CD14-positive monocyte (primary cell): Measurements from ENCODE around the gene MYO5C. TPM values are rescaled to one million over a fixed set of nuclear protein-coding genes. Genes with fewer than 3 reads are reported as not detected.

ENCODE experiments used
- DNase-seq, 3 donors: peaks; one replicate each; pipeline ENCODE4 v3.0.0-alpha.2; 2011 to 2022
- H2AFZ ChIP-seq: 2 replicates; pipeline ENCODE4 v1.6.0; 2012; ENCODE audit warnings: mild to moderate bottlenecking, low read depth, low read length, inconsistent platforms; ENCODE audit not compliant: insufficient read depth, poor library complexity, severe bottlenecking
- H3K27ac ChIP-seq, 2 donors: 1 replicate in 1 of 2; 2 replicates in 1 of 2; pipeline ENCODE4 v1.5.1; 2012 to 2013; ENCODE audit warnings: low read length in 2 of 2, control low read depth in 1 of 2, inconsistent platforms in 1 of 2, low read depth in 1 of 2, mild to moderate bottlenecking in 1 of 2
- H3K27me3 ChIP-seq, 2 donors: one replicate each; pipeline versions ENCODE4 v1.6.0 to v1.6.1; 2011 to 2013; ENCODE audit warnings: low read length in 2 of 2; ENCODE audit not compliant: control insufficient read depth in 2 of 2, insufficient read depth in 2 of 2
- H3K36me3 ChIP-seq, 2 donors: replicated peaks in 1 of 2; 1 replicate in 1 of 2; 2 replicates in 1 of 2; pipeline versions ENCODE4 v1.5.1 to v1.6.1; 2012 to 2013; ENCODE audit warnings: low read length in 2 of 2, control low read depth in 1 of 2, inconsistent platforms in 1 of 2, mild to moderate bottlenecking in 1 of 2; ENCODE audit not compliant: insufficient read depth in 2 of 2, control insufficient read depth in 1 of 2
- H3K4me1 ChIP-seq, 2 donors: 1 replicate in 1 of 2; 2 replicates in 1 of 2; pipeline versions ENCODE4 v1.5.1 to v1.6.1; 2012 to 2013; ENCODE audit warnings: low read length in 2 of 2, control low read depth in 1 of 2, inconsistent platforms in 1 of 2, mild to moderate bottlenecking in 1 of 2, moderate library complexity in 1 of 2; ENCODE audit not compliant: insufficient read depth in 2 of 2, control insufficient read depth in 1 of 2
- H3K4me2 ChIP-seq: replicated peaks from 2 replicates; pipeline ENCODE3; 2012; ENCODE audit warnings: low read length, moderate library complexity, mild to moderate bottlenecking; ENCODE audit not compliant: poor library complexity, severe bottlenecking; ENCODE audit errors: extremely low read depth
- H3K4me3 ChIP-seq, 3 experiments: fragments of 200-600 bp in 1 of 3; sonication (generic) in 1 of 3; replicated peaks in 1 of 3; 1 replicate in 2 of 3; 2 replicates in 1 of 3; pipeline ENCODE4 v1.5.1; 2011 to 2013; ENCODE audit warnings: low read length in 3 of 3, mild to moderate bottlenecking in 3 of 3, control low read depth in 2 of 3, low read depth in 2 of 3, inconsistent platforms in 1 of 3, moderate library complexity in 1 of 3
- H3K79me2 ChIP-seq: 2 replicates; pipeline ENCODE4 v1.6.0; 2012; ENCODE audit warnings: mild to moderate bottlenecking, control low read depth, inconsistent platforms, low read length, moderate library complexity; ENCODE audit not compliant: insufficient read depth
- H3K9ac ChIP-seq: 2 replicates; pipeline ENCODE4 v1.6.0; 2017; ENCODE audit warnings: low read length, mild to moderate bottlenecking; ENCODE audit not compliant: insufficient read depth, poor library complexity, severe bottlenecking
- H3K9me3 ChIP-seq, 2 donors: replicated peaks in 1 of 2; 1 replicate in 1 of 2; 2 replicates in 1 of 2; pipeline versions ENCODE4 v1.5.1 to v1.6.1; 2012 to 2013; ENCODE audit warnings: low read length in 2 of 2, control low read depth in 1 of 2; ENCODE audit not compliant: control insufficient read depth in 1 of 2, insufficient read depth in 1 of 2
- H4K20me1 ChIP-seq: 2 replicates; pipeline ENCODE4 v1.6.0; 2012; ENCODE audit warnings: mild to moderate bottlenecking, low read length, control low read depth, moderate library complexity; ENCODE audit not compliant: insufficient read depth
- H3K27ac Mint-ChIP-seq, 7 donors: one replicate each; pipeline ENCODE4 v1.8.0; 2020; ENCODE audit warnings: mild to moderate bottlenecking in 7 of 7, mixed read lengths in 7 of 7, moderate library complexity in 6 of 7, inconsistent platforms in 2 of 7
- H3K27me3 Mint-ChIP-seq, 3 donors: one replicate each; pipeline ENCODE4 v1.8.0; 2021 to 2022; ENCODE audit warnings: low read depth in 3 of 3, mild to moderate bottlenecking in 3 of 3, mixed read lengths in 3 of 3, moderate library complexity in 3 of 3, inconsistent platforms in 1 of 3
- H3K36me3 Mint-ChIP-seq, 2 donors: one replicate each; pipeline ENCODE4 v1.8.0; 2020; ENCODE audit warnings: mixed read lengths in 2 of 2, inconsistent platforms in 1 of 2, mild to moderate bottlenecking in 1 of 2
- H3K4me1 Mint-ChIP-seq: one replicate; pipeline ENCODE4 v1.8.0; 2020; ENCODE audit warnings: mild to moderate bottlenecking, mixed read lengths
- H3K4me3 Mint-ChIP-seq, 2 donors: one replicate each; pipeline ENCODE4 v1.8.0; 2020; ENCODE audit warnings: mild to moderate bottlenecking in 2 of 2, mixed read lengths in 2 of 2, moderate library complexity in 1 of 2
- H3K9me3 Mint-ChIP-seq, 7 donors: one replicate each; pipeline ENCODE4 v1.8.0; 2020 to 2022; ENCODE audit warnings: mixed read lengths in 7 of 7, mild to moderate bottlenecking in 6 of 7, moderate library complexity in 6 of 7, inconsistent platforms in 2 of 7
- WGBS: methylation state at CpG from one replicate; pipeline ENCODE4 v1.1.5; 2013; ENCODE audit warnings: missing lambda C conversion rate; ENCODE audit not compliant: insufficient coverage; 5-methylcytosine and 5-hydroxymethylcytosine counted together
- intact Hi-C, 2 donors: fragments of 100-400 bp; cut with micrococcal nuclease; formaldehyde crosslinking; loops; one replicate each; pipeline versions ENCODE4 v1.15.0 to v1.15.1; 2023
- polyA plus RNA-seq, 3 donors: library from polyadenylated mRNA; depleted of rRNA in 1 of 3; unstranded in 2 of 3; stranded (reverse) in 1 of 3; fragments of 300-500 nt in 2 of 3; fragments of >200 nt in 1 of 3; fragmentation: Illumina TruSeq in 2 of 3; gene quantifications; 1 replicate in 2 of 3; 2 replicates in 1 of 3; pipeline ENCODE4 v1.2.3, GENCODE V29; 2012 to 2021
- TF ChIP-seq, protein P1 (sequence below): fragments of 200-600 bp; IDR thresholded peaks from one replicate; pipeline ENCODE4 v1.8.0; 2022; ENCODE audit warnings: antibody characterized with exemption, mild to moderate bottlenecking

Gene MYO5C
- polyA plus RNA-seq, 3 donors = 0.20 TPM; not detected in 2

DNA sequence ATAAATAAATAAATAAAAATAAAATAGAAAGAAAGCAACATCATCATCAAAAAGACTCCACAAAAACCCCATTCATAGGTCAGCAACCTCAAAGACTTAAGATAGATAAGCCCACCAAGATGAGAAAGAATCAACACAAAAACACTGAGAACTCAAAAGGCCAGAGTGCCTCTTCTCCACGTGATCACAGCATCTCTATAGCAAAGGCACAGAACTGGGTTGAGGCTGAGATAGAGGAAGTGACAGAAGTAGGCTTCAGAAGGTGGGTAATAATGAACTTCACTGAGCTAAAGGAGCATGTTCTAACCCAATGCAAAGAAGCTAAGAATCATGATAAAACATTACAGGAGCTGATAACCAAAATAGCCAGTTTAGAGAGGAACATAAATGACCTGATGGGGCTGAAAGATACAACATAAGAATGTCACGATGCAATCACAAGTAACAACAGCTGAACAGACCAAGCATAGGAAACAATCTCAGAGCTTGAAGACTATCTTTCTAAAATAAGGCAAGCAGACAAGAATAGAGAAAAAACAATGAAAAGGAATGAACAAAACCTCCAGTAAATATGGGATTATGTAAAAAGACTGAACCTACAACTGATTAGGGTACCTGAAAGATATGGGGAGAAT, 130.9 kb downstream of the MYO5C start:
- TF ChIP-seq, protein P1, sequence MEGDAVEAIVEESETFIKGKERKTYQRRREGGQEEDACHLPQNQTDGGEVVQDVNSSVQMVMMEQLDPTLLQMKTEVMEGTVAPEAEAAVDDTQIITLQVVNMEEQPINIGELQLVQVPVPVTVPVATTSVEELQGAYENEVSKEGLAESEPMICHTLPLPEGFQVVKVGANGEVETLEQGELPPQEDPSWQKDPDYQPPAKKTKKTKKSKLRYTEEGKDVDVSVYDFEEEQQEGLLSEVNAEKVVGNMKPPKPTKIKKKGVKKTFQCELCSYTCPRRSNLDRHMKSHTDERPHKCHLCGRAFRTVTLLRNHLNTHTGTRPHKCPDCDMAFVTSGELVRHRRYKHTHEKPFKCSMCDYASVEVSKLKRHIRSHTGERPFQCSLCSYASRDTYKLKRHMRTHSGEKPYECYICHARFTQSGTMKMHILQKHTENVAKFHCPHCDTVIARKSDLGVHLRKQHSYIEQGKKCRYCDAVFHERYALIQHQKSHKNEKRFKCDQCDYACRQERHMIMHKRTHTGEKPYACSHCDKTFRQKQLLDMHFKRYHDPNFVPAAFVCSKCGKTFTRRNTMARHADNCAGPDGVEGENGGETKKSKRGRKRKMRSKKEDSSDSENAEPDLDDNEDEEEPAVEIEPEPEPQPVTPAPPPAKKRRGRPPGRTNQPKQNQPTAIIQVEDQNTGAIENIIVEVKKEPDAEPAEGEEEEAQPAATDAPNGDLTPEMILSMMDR = no peak
- no CpG with 5 or more reads among the region's 2 CpGs for WGBS

DNA sequence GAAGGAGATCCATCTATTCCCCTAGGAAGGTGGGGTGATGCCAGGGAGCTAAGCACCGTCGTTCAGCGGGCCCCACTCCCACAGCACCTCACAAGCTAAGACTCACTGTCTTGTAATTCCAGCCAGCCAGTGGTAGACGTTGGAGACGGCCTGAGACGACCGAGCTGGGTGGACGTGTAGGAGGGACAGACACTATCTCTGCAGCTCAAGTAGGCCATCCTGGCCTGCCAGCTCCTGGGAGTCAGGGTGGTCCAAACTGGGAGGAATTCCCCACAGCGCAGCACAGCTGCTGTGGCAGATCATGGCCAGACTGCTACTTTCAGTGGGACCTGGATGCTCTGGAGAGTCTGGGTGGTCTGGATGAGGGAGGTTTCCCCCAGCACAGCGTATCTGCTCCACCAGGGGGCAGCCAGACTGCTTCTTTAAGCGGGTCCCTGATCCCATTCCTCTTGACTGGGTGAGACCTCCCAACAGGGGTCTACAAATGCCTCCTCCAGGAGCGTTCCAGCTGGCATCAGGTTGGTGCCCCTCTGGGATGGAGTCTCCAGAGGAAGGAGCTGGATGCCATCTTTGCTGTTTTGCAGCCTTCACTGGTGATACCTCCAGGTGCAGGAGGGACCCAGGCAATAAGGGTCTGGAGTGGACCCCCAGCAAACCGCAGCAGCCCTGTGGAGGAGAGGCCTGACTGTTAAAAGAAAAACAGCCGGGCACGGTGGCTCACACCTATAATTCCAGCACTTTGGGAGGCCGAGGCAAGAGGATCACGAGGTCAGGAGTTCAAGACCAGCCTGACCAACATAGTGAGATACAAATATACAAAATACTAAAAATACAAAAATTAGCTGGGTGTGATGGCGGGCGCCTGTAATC, 132.0 kb downstream of the MYO5C start:
- no peak for DNase-seq

More for the DNA sequence above, 130.9 kb downstream of the MYO5C start:
- Mint-ChIP-seq H3K4me1 (no peaks in the 10 kb centered on the region), H3K4me3 (no peak overlapping the region), H3K27ac (no peak overlapping the region), H3K36me3 (peaks cover 0 to 4% of the 10 kb centered on the region in 2 donors), H3K27me3 (peaks cover 2 to 6% (median 3%) of the 10 kb centered on the region in 3 donors), H3K9me3 (peaks cover 0 to 4% (median 0%) of the 10 kb centered on the region in 7 donors)
- Histone ChIP-seq H3K9ac (no peak overlapping the region), H3K9me3 (no peaks in the 10 kb centered on the region), H3K27ac (no peak overlapping the region), H3K4me1 (no peaks in the 10 kb centered on the region), H4K20me1 (no peaks in the 10 kb centered on the region), H3K79me2 (no peaks in the 10 kb centered on the region), H2AFZ (no peak overlapping the region), H3K4me3 (no peak overlapping the region), H3K36me3 (no peaks in the 10 kb centered on the region), H3K27me3 (no peaks in the 10 kb centered on the region), H3K4me2 (no peak overlapping the region)
- DNase-seq = no peak
- intact Hi-C loops = no loop called here

More for the DNA sequence above, 132.0 kb downstream of the MYO5C start:
- H3K4me1 Mint-ChIP-seq = no peaks in the 10 kb centered on the region
- intact Hi-C loops = no loop called here
- peaks cover 0 to 2% (median 0%) of the 10 kb centered on the region in 7 donors for H3K9me3 Mint-ChIP-seq
- Histone ChIP-seq H3K4me2 (no peak overlapping the region), H3K27me3 (no peaks in the 10 kb centered on the region), H4K20me1 (no peaks in the 10 kb centered on the region), H3K4me1 (no peaks in the 10 kb centered on the region), H3K9ac (no peak overlapping the region), H3K36me3 (no peaks in the 10 kb centered on the region), H3K9me3 (no peaks in the 10 kb centered on the region), H3K27ac (no peak overlapping the region), H2AFZ (no peak overlapping the region), H3K79me2 (no peaks in the 10 kb centered on the region), H3K4me3 (no peak overlapping the region)
- H3K4me3 Mint-ChIP-seq = no peak overlapping the region
- H3K36me3 Mint-ChIP-seq = peaks cover 0 to 4% of the 10 kb centered on the region in 2 donors
- 96% methylated on average over 5 of the region's 19 CpGs for WGBS
- TF ChIP-seq, protein P1 = peak; percentile 38
- H3K27me3 Mint-ChIP-seq = peaks cover 2 to 6% (median 3%) of the 10 kb centered on the region in 3 donors
- H3K27ac Mint-ChIP-seq = no peak overlapping the region
